NT2/D1 (cell line): ENCODE measurements around the gene VSTM2L.

ENCODE experiments used
- YY1 ChIP-seq: IDR thresholded peaks from 2 replicates; pipeline ENCODE4 v1.6.1; 2011; ENCODE audit not compliant: insufficient read length, insufficient read depth
- ZNF274 ChIP-seq: IDR thresholded peaks from 2 replicates; pipeline ENCODE4 v1.6.1; 2011; ENCODE audit warnings: mild to moderate bottlenecking, low read depth, low read length

DNA sequence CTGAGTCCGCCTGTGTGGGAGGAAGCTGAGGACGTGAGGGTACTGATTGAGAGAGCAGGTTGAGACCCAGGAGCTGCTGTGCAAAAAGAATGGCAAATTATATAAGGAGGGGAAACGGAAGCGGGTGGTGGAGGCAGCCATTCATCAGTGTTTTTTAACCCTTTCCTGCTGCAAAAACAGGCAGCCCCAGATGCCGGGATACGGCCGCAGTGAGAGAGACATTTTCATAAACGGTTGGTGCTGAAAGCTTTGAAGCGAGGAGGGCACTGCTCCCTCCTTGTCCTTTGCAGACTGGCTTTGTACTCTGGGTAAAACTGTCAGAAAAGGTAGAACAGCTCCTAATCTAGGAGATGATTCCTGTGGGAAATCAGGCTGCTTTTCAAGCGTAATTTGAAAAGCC is 74.0 kb downstream of the VSTM2L start:
- no peak for TF ChIP-seq ZNF274
- no peak for TF ChIP-seq YY1
